Erythroblast (primary cell): ENCODE data around the gene FAM13A.

Experiments
- GATA1 ChIP-seq: IDR thresholded peaks from 2 replicates; pipeline ENCODE4 v1.6.1; 2011; ENCODE audit warnings: low read depth, mild to moderate bottlenecking, control low read depth, low read length, moderate library complexity
- POLR2A ChIP-seq: IDR thresholded peaks from 2 replicates; pipeline ENCODE4 v1.6.1; 2011; ENCODE audit warnings: mild to moderate bottlenecking, low read length

GRCh38 chr4:88897180-88897579 is 159.8 kb downstream of the FAM13A start:
- TF ChIP-seq POLR2A (no peak), GATA1 (no peak)
